Testis (tissue), 2 donors: Measurements from ENCODE around the gene TVP23C.

Experiments
- CTCF ChIP-seq, 3 experiments: fragments of 450-650 bp in 2 of 3; fragments of 200-600 bp in 1 of 3; sonication (generic) in 1 of 3; IDR thresholded peaks; one replicate each; pipeline ENCODE4 v1.5.1; 2016 to 2019; ENCODE audit warnings: antibody characterized with exemption in 3 of 3, mild to moderate bottlenecking in 2 of 3, moderate library complexity in 1 of 3
- POLR2A ChIP-seq: fragments of 450-650 bp; IDR thresholded peaks from one replicate; pipeline ENCODE4 v1.6.1; 2017; ENCODE audit warnings: antibody characterized with exemption, mild to moderate bottlenecking, moderate library complexity

- TF ChIP-seq CTCF (IDR thresholded peaks at IDR 0.05) (peak; percentile 77 to 83 (median 80)), POLR2A (no peak)
Observed at GRCh38 chr17:15502369-15503112, 60.7 kb downstream of the TVP23C start.
